ENCODE data around the gene PAK1IP1.
A peak's percentile ranks its signal among the peaks of the same experiment; 100 is the strongest.
"Not testable (repeated sequence)": the region's sequence is repeated elsewhere in the genome, so short reads cannot be mapped to it uniquely, and the experiment has no call there.

PAK1IP1 gene

DNA sequence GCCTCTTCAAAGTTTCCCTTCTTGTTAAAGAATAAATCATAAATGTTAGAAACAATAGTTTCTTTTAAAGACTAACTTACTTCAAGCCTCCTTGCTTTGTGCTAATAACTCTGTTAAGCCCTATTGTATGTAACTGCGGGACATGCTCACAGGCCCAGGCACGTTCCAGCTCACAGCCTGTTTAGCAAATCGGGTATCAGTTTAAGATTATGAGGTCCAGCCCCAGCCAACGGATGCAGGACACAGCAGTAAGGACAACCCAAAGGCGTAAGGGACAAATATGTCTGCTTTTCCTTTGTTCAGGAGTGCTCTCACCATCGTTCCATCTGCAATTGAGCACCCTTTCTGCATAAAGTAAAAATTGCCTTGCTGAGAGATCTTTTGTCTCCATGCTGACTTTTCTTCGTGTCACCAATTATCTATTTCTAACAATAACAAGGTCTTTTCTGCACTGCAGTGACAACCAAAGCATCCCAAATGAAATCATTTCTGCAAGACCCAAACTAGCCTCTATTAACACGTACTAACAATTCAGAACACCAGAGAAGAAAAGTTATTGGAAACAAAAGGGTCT, 1.7 kb upstream of the PAK1IP1 start:
- no peak for DNase-seq (ENCODE audit: low spot score)

DNA sequence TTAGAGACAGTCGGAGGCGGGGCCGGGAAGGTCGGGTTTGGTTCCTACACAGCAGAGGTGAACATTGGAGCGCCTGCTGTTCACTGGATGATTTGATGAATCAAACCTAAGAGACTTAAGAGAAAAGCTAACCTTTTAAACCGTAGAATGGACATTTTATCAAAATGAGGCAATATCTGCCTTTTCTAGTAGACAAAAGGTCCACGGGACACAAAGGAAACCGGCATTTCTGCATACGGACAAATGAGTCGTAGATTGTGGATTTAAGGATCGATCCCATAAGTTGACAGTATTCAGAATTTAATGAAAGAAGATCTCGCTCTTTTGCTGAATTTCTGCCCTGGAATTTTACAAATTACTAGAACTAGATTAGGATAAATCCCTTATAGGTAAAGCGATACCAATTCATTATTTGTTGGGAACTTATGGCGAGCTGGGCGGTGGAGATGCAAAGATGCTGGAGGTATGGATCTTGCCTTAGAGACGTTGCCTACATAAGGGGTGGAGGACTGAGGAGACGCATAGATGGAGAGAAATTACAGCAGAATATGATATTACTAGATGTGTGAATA, 400 bp downstream of the PAK1IP1 start:
- DNase-seq (ENCODE audit: low spot score) = no peak

DNA sequence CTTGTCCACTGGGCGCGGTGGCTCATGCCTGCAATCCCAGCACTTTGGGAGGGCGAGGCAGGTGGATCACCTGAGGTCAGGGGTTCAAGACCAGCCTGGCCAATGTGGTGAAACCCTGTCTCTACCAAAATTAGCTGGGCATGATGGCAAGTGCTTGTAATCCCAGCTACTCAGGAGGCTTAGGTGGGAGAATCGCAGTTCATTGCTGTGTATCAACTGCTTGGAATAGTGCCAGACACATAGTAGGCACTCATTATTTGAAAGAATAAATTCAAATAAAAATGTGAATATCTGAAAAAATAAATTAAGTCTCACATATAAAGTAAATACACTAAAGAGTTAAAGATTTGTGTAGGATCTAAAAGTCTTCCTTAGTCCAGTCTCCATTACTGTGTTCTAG, 1.9 kb downstream of the PAK1IP1 start:
- DNase-seq (ENCODE audit: low spot score) = no peak

DNA sequence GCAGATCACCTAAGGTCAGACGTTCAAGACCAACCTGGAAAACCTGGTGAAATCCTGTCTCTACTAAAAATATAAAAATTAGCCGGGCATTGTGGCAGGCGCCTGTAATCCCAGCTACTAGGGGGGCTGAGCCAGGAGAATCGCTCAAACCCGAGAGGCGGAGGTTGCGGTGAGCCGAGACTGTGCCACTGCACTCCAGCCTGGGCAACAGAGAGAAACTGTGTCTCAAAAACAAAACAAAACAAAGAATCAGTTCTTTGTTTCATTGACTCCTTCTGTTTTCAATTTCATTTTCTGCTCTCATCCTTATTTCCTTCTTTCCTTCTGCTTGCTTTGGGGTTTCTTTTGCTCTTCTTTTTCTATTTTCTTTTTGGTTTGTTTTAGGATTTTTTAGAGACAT, 19.2 kb downstream of the PAK1IP1 start:
- no peak for DNase-seq (ENCODE audit: low spot score)

- no peak for DNase-seq (ENCODE audit: low spot score)
Observed at GRCh38 chr6:10719296-10719963, 24.7 kb downstream of the PAK1IP1 start.

GRCh38 chr6:10719964-10720264, 25.1 kb downstream of the PAK1IP1 start:
- DNase-seq (ENCODE audit: low spot score) = no peak

- DNase-seq (ENCODE audit: low spot score) = no peak
Observed at GRCh38 chr6:10720265-10720959, 25.6 kb downstream of the PAK1IP1 start.

DNA sequence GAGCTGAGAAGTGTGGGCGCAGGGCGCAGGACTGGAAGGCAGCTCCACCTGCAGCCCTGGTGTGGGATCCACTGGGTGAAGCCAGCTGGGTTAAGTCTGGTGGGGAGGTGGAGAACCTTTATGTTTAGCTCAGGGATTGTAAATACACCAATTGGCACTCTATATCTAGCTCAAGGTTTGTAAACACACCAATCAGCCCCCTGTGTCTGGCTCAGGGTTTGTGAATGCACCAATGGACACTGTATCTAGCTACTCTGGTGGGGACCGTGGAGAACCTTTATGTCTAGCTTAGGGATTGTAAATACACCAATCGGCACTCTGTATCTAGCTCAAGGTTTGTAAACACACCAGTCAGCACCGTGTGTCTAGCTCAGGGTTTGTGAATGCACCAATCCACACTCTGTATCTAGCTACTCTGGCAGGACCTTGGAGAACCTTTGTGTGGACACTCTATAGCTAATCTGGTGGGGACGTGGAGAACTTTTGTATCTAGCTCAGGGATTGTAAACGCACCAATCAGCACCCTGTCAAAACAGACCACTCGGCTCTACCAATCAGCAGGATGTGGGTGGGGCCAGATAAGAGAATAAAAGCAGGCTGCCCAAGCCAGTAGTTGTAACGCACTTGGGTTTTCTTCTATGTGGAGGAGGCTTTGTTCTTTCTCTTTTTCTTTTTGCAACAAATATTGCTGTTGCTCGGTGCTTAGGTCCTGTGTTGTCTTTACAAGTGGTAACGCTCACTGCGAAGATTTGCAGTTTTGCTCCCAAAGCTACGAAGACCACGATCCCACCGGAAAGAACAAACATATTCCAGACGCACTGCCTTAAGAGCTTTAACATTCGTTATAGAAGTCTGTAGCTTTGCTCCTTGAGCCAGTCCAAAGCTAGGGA, 26.4 kb downstream of the PAK1IP1 start:
- DNase-seq (ENCODE audit: low spot score) = not testable (repeated sequence)

DNA sequence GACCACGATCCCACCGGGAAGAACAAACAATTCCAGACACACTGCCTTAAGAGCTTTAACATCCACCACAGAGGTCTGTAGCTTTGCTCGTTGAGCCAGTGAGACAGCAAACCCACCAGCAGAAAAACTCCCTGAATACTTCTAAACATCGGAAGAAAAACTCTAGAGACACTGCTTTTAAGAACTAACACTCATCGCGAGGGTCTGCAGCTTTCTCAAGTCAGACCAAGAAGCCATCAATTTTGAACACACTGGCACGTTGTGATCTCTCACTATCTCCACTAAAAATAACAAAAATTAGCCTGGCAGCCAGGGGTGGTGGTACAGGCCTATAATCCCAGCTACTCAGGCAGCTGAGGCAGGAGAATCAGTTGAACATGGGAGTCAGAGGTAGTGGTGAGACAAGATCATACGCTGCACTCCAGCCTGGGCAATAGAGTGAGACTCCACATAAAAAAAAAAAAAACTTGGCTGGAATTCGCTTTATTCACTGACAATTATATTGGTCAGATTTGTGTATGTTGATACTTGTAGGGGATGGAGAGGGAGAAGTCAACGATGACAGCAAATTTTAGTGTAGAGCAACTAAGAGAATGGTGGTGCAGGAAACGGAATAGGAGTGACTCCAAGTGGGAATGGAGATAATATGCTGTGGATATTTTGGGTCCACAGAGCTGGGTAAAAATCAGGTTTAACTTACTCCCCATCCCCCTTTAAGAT, 27.2 kb downstream of the PAK1IP1 start:
- DNase-seq (ENCODE audit: low spot score) = no peak

DNA sequence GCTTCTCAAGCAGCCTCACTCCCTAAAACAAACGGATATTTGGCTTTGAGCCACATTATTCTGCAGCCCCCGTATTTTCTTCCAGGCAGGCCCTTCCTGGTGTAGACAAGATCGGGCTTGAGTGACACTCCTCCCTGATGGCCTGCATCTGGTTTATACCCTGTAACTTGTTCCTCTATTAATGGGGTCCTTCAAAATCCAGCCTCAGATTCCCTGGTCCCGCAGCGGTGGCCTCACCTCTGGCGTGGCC, 27.7 kb downstream of the PAK1IP1 start:
- no peak for DNase-seq (ENCODE audit: low spot score)

DNA sequence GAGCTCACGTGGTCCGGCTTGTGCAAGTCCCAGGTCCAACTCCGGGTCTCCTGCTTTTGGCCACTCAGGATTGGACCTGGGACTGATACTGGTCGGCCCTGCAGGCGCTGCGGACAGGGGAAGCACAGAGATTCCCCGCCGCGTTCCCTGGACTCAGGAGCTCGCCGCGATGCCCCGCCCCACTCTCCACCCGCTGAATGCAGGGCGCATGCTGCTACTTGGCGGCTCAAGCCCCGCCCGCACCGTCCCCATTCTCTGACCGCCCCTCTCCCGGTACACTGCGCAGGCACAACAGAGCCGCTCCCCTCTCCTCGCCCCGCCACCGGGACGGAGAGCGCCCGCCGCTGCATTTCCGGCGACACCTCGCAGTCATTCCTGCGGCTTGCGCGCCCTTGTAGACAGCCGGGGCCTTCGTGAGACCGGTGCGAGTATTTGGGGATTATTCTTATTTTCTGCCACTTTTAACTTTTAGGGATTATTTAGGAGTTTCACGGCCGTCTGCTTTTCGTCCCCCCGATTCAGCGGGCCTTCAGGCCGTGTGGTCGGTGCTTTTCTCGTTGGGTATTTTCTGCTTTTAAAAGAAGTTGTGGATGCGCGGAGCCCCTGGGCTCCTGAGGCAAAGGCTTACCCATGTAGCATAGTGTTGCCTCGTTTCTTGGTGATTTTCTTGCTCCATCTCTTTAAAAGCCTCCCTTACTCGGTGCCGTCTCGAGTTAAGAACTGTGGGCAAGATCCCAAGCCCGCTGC, 28.2 kb downstream of the PAK1IP1 start, which contains the start of gene TMEM14C:
Gene TMEM14C (plus strand): TSS at position 251 of the 747 bp plus-strand sequence. CDS start 1,544 bp downstream, outside the sequence.
- DNase-seq (ENCODE audit: low spot score) = peak; percentile 94

DNA sequence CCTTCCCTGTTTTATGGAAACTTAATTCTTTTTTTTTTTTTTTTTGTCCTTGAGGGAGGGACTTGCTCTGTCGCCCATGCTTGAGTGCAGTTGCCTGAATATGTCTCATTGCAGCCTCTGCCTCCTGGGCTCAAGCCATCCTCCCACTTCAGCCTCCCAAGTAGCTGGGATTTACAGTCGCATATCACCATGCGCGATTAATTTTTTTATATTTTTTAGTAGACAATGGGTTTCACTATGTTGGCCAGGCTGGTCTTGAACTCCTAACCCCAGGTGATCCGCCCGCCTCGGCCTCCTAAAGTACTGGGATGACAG, 28.8 kb downstream of the PAK1IP1 start:
- DNase-seq (ENCODE audit: low spot score) = no peak

- no peak for DNase-seq (ENCODE audit: low spot score)
Observed at GRCh38 chr6:10725044-10725443, 30.3 kb downstream of the PAK1IP1 start.

DNA sequence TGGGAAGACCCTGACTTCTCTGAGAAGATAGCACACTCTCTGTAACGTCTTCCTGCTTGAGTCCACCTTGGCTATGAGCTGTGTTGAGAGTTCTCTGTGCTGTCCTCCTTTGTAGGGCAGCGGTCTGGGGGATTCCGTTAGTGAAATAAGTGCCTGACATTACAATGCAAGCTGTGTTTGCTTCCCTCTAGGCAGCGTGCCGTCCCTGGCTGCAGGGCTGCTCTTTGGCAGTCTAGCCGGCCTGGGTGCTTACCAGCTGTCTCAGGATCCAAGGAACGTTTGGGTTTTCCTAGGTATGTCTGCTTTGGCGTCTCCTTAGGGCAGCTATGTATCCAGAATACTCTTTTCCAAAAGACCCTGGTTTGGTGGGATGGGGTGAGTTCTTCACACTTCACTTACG, 30.9 kb downstream of the PAK1IP1 start:
- peak; percentile 66 for DNase-seq (ENCODE audit: low spot score)

GRCh38 chr6:10730254-10730653, 35.5 kb downstream of the PAK1IP1 start:
- DNase-seq (ENCODE audit: low spot score) = no peak

- no peak for DNase-seq (ENCODE audit: low spot score)
Observed at GRCh38 chr6:10733151-10733715, 38.5 kb downstream of the PAK1IP1 start.

- no peak for DNase-seq (ENCODE audit: low spot score)
Observed at GRCh38 chr6:10733863-10734262, 39.1 kb downstream of the PAK1IP1 start.

- DNase-seq (ENCODE audit: low spot score) = no peak
Observed at GRCh38 chr6:10736731-10737130, 42.0 kb downstream of the PAK1IP1 start.

DNA sequence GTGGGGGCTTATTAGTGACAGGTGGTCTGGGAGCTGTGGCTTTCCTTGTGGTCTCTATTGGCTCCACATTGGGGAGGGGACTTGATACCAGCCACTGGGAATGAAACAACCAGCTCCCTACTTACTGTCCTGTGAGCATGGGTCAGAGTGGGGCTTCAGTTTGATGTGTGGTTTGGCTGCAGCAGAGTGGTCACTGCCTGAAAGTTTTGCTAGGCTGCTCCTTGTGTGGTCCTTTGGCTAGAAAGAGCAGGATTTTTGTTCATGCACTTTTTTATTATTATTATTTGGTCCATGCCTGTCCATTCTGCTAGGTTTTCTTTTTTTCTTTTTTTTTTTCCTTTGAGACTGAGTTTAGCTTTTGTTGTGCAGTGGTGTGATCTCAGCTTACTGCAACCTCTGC, 45.3 kb downstream of the PAK1IP1 start:
- DNase-seq (ENCODE audit: low spot score) = no peak

DNA sequence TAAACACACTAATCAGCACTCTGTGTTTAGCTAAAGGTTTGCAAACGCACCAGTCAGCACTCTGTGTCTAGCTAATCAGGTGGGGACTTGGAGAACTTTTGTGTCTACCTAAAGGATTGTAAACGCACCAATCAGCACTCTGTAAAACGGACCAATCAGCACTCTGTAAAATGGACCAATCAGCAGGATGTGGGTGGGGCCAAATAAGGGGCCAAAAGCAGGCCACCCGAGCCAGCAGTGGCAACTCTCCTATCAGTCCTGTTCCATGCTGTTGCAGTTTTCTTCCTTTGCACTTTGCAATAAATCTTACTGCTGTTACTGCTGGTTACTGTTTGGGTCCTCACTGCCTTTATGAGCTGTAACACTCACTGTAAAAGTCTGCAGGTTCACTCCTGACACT, 46.9 kb downstream of the PAK1IP1 start:
- DNase-seq (ENCODE audit: low spot score) = not testable (repeated sequence)

DNA sequence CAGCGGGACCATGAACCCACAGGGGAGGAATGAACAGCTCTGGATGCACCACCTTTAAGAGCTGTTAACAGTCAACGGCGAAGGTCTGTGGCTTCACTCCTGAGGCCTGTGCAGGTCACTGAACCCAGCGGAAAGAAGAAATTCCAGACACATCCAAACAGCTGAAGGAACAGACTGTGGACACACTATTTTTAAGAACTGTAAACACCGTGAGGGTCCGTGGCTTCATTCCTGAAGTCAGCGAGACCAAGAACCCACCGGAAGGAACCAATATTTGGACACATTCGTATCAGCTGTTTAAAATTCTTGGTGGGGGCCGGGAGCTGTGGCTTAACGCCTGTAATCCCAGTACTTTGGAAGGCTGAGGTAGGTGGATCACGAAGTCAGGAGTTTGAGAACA, 47.5 kb downstream of the PAK1IP1 start:
- DNase-seq (ENCODE audit: low spot score) = no peak

Data from pons (tissue), 1 donor.